Endodermal cell (in vitro differentiated cells): ENCODE results near the gene ARFGEF3. TPM values are rescaled to one million over a fixed set of nuclear protein-coding genes. Genes with fewer than 3 reads are reported as not detected.

ENCODE experiments used
- DNase-seq: peaks from one replicate; pipeline ENCODE4 v3.0.0-alpha.2; 2017
- H3K27ac ChIP-seq: 2 replicates; pipeline ENCODE4 v1.5.1; 2013; ENCODE audit warnings: mild to moderate bottlenecking, low read depth, low read length, moderate library complexity
- H3K27me3 ChIP-seq: 2 replicates; pipeline ENCODE4 v1.6.1; 2013; ENCODE audit warnings: mild to moderate bottlenecking, low read length, moderate library complexity; ENCODE audit not compliant: insufficient read depth, control insufficient read depth, poor library complexity, severe bottlenecking
- H3K36me3 ChIP-seq: 2 replicates; pipeline ENCODE4 v1.7.0; 2013; ENCODE audit warnings: mild to moderate bottlenecking, low read length, moderate library complexity; ENCODE audit not compliant: control insufficient read depth, insufficient read depth
- H3K4me1 ChIP-seq: one replicate; pipeline ENCODE4 v1.7.0; 2013; ENCODE audit warnings: low read length; ENCODE audit not compliant: control insufficient read depth, insufficient read depth
- H3K4me3 ChIP-seq: 2 replicates; pipeline ENCODE4 v1.5.1; 2013; ENCODE audit warnings: mild to moderate bottlenecking, low read length, moderate library complexity
- H3K9ac ChIP-seq: 2 replicates; pipeline ENCODE4 v1.6.1; 2013; ENCODE audit warnings: mild to moderate bottlenecking, low read length, moderate library complexity; ENCODE audit not compliant: poor library complexity, severe bottlenecking; ENCODE audit errors: extremely low read depth
- H3K9me3 ChIP-seq: 2 replicates; pipeline ENCODE4 v1.6.1; 2013; ENCODE audit warnings: mild to moderate bottlenecking, low read length, moderate library complexity; ENCODE audit not compliant: control insufficient read depth
- H3K27ac Mint-ChIP-seq: 2 replicates; pipeline ENCODE4 v1.8.0; 2020; ENCODE audit warnings: mixed read lengths
- H3K27me3 Mint-ChIP-seq: 2 replicates; pipeline ENCODE4 v1.8.0; 2021; ENCODE audit warnings: mild to moderate bottlenecking, mixed read lengths; ENCODE audit not compliant: insufficient read depth
- H3K36me3 Mint-ChIP-seq: 2 replicates; pipeline ENCODE4 v1.8.0; 2020; ENCODE audit warnings: low read depth, mixed read lengths
- H3K4me1 Mint-ChIP-seq: 2 replicates; pipeline ENCODE4 v1.8.0; 2020; ENCODE audit warnings: mixed read lengths
- H3K4me3 Mint-ChIP-seq: 2 replicates; pipeline ENCODE4 v1.8.0; 2020; ENCODE audit warnings: mild to moderate bottlenecking, moderate library complexity, mixed read lengths
- H3K9me3 Mint-ChIP-seq: 2 replicates; pipeline ENCODE4 v1.8.0; 2020; ENCODE audit warnings: mild to moderate bottlenecking, mixed read lengths
- CTCF ChIP-seq: fragments of 200-600 bp; sonication (generic); conservative IDR thresholded peaks from 2 replicates; pipeline ENCODE4 v1.5.0; 2021; ENCODE audit warnings: antibody characterized with exemption, mild to moderate bottlenecking
- WGBS, 2 experiments: methylation state at CpG; one replicate each; pipeline versions ENCODE4 v1.1.5 to v1.1.7; 2013; ENCODE audit warnings: missing lambda C conversion rate in 2 of 2, mixed read lengths in 1 of 2; ENCODE audit not compliant: insufficient coverage in 1 of 2, insufficient read length in 1 of 2; 5-methylcytosine and 5-hydroxymethylcytosine counted together
- total RNA-seq, 2 donors: library from RNA; stranded (reverse); fragmentation: NEBNext Ultra II Directional in 1 of 2; extraction: Animal tissue kit (Norgen Biotek cat#: 25700) in 1 of 2; gene quantifications; 2 replicates in 1 of 2; 3 replicates in 1 of 2; pipeline ENCODE4 v1.2.1, GENCODE V29; 2021

Gene ARFGEF3
- total RNA-seq, 2 donors from 2014 or later: 10.9 to 14.3 TPM

DNA sequence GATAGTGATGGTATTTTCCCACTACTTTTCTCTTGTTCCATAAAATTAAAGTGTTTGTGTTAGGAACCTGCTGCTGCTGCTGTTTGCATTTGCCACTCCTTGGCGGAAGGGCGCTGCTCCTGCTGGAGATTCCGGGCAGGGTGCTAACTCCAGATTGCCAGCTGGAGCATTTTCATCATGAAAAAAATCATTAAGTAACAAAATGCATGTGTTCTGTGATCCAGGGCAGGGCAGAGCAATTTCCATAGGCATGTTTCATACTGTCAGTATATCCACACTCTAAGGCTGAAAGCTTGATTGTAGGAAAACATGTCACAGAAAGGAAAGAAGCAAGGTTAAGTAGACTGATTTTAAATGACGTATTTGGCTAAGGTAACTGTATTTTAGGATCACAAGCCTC lies 32.5 kb downstream of the ARFGEF3 start:
- no peak overlapping the region for H3K27ac Mint-ChIP-seq
- Histone ChIP-seq H3K4me3 (no peak overlapping the region), H3K4me1 (peaks cover 15% of the 10 kb centered on the region), H3K27ac (no peak overlapping the region), H3K27me3 (no peaks in the 10 kb centered on the region), H3K36me3 (no peaks in the 10 kb centered on the region), H3K9me3 (no peaks in the 10 kb centered on the region), H3K9ac (no peak overlapping the region)
- TF ChIP-seq CTCF: no peak
- H3K36me3 Mint-ChIP-seq: no peaks in the 10 kb centered on the region
- H3K4me1 Mint-ChIP-seq: peaks cover 24% of the 10 kb centered on the region
- H3K4me3 Mint-ChIP-seq: no peak overlapping the region
- H3K9me3 Mint-ChIP-seq: peaks cover under 1% of the 10 kb centered on the region
- 91 to 100% methylated on average over 2 to 4 of the region's 4 CpGs for WGBS, 2 experiments
- no peaks in the 10 kb centered on the region for H3K27me3 Mint-ChIP-seq
- DNase-seq: no peak

DNA sequence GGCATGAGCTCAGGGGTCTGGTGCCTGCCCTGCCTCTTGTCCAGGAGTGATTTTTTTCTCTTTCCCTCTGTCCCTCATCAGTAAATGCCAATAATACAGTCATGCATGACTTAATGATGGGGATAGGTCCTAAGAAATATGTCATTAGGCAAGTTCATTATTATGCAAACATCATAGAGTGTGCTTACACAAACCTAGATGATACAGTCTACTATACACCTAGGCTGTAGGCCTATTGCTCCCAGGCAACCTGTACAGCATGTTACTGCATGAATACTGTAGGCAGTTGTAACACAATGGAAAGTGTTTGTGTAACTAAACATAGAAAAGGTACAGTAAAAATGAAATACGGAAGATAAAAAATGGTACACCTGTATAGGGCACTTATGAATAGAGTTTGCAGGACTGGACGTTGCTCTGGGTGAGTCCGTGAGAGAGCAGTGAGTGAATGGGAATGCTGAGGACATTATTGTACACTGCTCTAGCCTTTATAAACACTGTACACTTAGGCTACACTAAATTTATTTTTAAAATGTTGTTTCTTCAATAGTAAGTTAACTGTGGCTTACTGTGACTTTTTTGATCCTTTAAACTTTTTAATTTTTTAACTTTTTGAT lies 34.5 kb downstream of the ARFGEF3 start:
- H3K9me3 ChIP-seq: no peaks in the 10 kb centered on the region
- Mint-ChIP-seq H3K36me3 (peaks cover 9% of the 10 kb centered on the region), H3K27me3 (no peaks in the 10 kb centered on the region), H3K4me3 (no peak overlapping the region), H3K4me1 (peaks cover 24% of the 10 kb centered on the region), H3K9me3 (peaks cover 15% of the 10 kb centered on the region), H3K27ac (no peak overlapping the region)
- 88 to 97% methylated on average over 1 to 3 of the region's 3 CpGs for WGBS, 2 experiments
- H3K4me1 ChIP-seq: peaks cover 15% of the 10 kb centered on the region
- H3K36me3 ChIP-seq: no peaks in the 10 kb centered on the region
- no peak overlapping the region for H3K4me3 ChIP-seq
- H3K27ac ChIP-seq: no peak overlapping the region
- no peak for TF ChIP-seq CTCF
- no peak overlapping the region for H3K9ac ChIP-seq
- no peaks in the 10 kb centered on the region for H3K27me3 ChIP-seq
- DNase-seq: no peak

DNA sequence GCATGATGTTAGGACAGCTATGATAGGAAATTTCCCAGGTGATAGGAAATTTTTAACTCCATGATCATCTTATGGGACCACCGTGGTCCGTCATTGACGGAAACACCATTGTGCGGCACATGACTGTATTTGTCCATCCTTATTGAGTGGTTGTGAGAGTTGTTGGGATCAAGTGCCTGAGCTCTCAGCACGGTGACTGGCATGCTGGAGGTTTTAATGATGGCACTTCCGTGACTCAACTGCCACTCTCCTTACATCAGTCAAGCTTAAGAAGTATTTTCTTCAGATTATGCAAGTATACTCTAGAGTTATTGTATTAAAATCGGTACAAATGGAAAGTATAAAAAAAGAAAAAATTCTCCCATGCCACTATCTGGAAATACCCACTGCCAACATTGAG lies 35.8 kb downstream of the ARFGEF3 start:
- H3K27ac Mint-ChIP-seq: no peak overlapping the region
- H3K27me3 ChIP-seq: no peaks in the 10 kb centered on the region
- H3K4me3 Mint-ChIP-seq: no peak overlapping the region
- no peak for TF ChIP-seq CTCF
- H3K4me1 Mint-ChIP-seq: peaks cover 21% of the 10 kb centered on the region
- peaks cover 9% of the 10 kb centered on the region for H3K36me3 Mint-ChIP-seq
- H3K27ac ChIP-seq: no peak overlapping the region
- peaks cover 16% of the 10 kb centered on the region for H3K9me3 Mint-ChIP-seq
- no peaks in the 10 kb centered on the region for H3K9me3 ChIP-seq
- no peaks in the 10 kb centered on the region for H3K36me3 ChIP-seq
- H3K4me3 ChIP-seq: no peak overlapping the region
- DNase-seq: no peak
- peaks cover 13% of the 10 kb centered on the region for H3K4me1 ChIP-seq
- 96 to 100% methylated on average over 5 to 6 of the region's 7 CpGs for WGBS, 2 experiments
- H3K27me3 Mint-ChIP-seq: no peaks in the 10 kb centered on the region
- no peak overlapping the region for H3K9ac ChIP-seq
